Breast epithelium (tissue), 3 donors: ENCODE measurements around the gene TNIP1.

Experiments
- POLR2A ChIP-seq: fragments of 450-650 bp; IDR thresholded peaks from one replicate; pipeline ENCODE4 v1.6.1; 2016; ENCODE audit warnings: antibody characterized with exemption, mild to moderate bottlenecking, moderate library complexity
- POLR2AphosphoS5 ChIP-seq, 3 donors: sonication (generic); formaldehyde crosslinking; IDR thresholded peaks; one replicate each; pipeline ENCODE4 v1.6.1; 2017; ENCODE audit warnings: antibody characterized with exemption in 3 of 3
- TF ChIP-seq, protein P1 (sequence below), 3 donors: fragments of 450-650 bp; IDR thresholded peaks; one replicate each; pipeline ENCODE4 v1.5.1; 2016 to 2017; ENCODE audit warnings: antibody characterized with exemption in 3 of 3, mild to moderate bottlenecking in 3 of 3, moderate library complexity in 3 of 3

- TF ChIP-seq, protein P1, sequence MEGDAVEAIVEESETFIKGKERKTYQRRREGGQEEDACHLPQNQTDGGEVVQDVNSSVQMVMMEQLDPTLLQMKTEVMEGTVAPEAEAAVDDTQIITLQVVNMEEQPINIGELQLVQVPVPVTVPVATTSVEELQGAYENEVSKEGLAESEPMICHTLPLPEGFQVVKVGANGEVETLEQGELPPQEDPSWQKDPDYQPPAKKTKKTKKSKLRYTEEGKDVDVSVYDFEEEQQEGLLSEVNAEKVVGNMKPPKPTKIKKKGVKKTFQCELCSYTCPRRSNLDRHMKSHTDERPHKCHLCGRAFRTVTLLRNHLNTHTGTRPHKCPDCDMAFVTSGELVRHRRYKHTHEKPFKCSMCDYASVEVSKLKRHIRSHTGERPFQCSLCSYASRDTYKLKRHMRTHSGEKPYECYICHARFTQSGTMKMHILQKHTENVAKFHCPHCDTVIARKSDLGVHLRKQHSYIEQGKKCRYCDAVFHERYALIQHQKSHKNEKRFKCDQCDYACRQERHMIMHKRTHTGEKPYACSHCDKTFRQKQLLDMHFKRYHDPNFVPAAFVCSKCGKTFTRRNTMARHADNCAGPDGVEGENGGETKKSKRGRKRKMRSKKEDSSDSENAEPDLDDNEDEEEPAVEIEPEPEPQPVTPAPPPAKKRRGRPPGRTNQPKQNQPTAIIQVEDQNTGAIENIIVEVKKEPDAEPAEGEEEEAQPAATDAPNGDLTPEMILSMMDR (IDR thresholded peaks at IDR 0.05) = no peak
- peak in 2 of 3 donors; percentile 32 to 34 for TF ChIP-seq POLR2AphosphoS5 (IDR thresholded peaks at IDR 0.05)
- TF ChIP-seq POLR2A = no peak
Observed at GRCh38 chr5:151004499-151004898, 76.3 kb downstream of the TNIP1 start.
